ENCODE data around the gene SCO1. TPM values are rescaled to one million over a fixed set of nuclear protein-coding genes. Genes with fewer than 3 reads are reported as not detected.

The SCO1 gene
- total RNA-seq, 2 experiments from 2014 or later: 15.3 to 18.2 TPM

GRCh38 chr17:10718547-10718946, 21.2 kb upstream of the SCO1 start:
- H3K27me3 Mint-ChIP-seq: no peaks in the 10 kb centered on the region
- H3K4me1 ChIP-seq (ENCODE audit: insufficient read depth, low read length): no peaks in the 10 kb centered on the region
- TF ChIP-seq CTCF (IDR thresholded peaks at IDR 0.05): no peak
- DNase-seq (no peak), ATAC-seq (ENCODE audit: poor library complexity) (no peak)
- no peaks in the 10 kb centered on the region for H3K9me3 ChIP-seq (ENCODE audit: control insufficient read depth in 1 of 2, insufficient read depth in 1 of 2, low read length in 2 of 2)
- POLR2A ChIA-PET: interaction anchor here (1.6 kb wide), 1 partner anchor 18 kb away, joined by 5 read pairs; no protein-coding TSS in a partner anchor
- intact Hi-C loops (cut with DNase I, micrococcal nuclease): no loop called here
- no peaks in the 10 kb centered on the region for H3K36me3 ChIP-seq (ENCODE audit: insufficient read depth, low read length)
- peaks cover 33% of the 10 kb centered on the region for H3K36me3 Mint-ChIP-seq (ENCODE audit: low read depth)
- H3K27me3 ChIP-seq (ENCODE audit: control insufficient read depth in 1 of 2, insufficient read depth in 2 of 2, low read length in 2 of 2): no peaks in the 10 kb centered on the region
- H3K4me3 ChIP-seq (ENCODE audit: low read length): no peak overlapping the region
- peak overlapping the region; percentile 63 for H3K27ac Mint-ChIP-seq
- no peaks in the 10 kb centered on the region for H3K4me1 Mint-ChIP-seq (ENCODE audit: low read depth)
- H3K27ac ChIP-seq (ENCODE audit: low read depth in 1 of 2, low read length in 2 of 2): no peak overlapping the region
- CTCF ChIA-PET: no interaction called here
- H3K9me3 Mint-ChIP-seq: no peaks in the 10 kb centered on the region
- no peak overlapping the region for H3K4me3 Mint-ChIP-seq

- Histone ChIP-seq H3K27me3 (ENCODE audit: control insufficient read depth in 1 of 2, insufficient read depth in 2 of 2, low read length in 2 of 2) (no peaks in the 10 kb centered on the region), H3K4me3 (ENCODE audit: low read length) (no peak overlapping the region), H3K4me1 (ENCODE audit: insufficient read depth, low read length) (no peaks in the 10 kb centered on the region), H3K27ac (ENCODE audit: low read depth in 1 of 2, low read length in 2 of 2) (no peak overlapping the region), H3K36me3 (ENCODE audit: insufficient read depth, low read length) (peaks cover 16% of the 10 kb centered on the region), H3K9me3 (ENCODE audit: control insufficient read depth in 1 of 2, insufficient read depth in 1 of 2, low read length in 2 of 2) (no peaks in the 10 kb centered on the region)
- H3K27me3 Mint-ChIP-seq: no peaks in the 10 kb centered on the region
- H3K4me1 Mint-ChIP-seq (ENCODE audit: low read depth): no peaks in the 10 kb centered on the region
- DNase-seq: no peak
- intact Hi-C loops (cut with DNase I, micrococcal nuclease): no loop called here
- H3K9me3 Mint-ChIP-seq: no peaks in the 10 kb centered on the region
- peaks cover 51% of the 10 kb centered on the region for H3K36me3 Mint-ChIP-seq (ENCODE audit: low read depth)
- ChIA-PET POLR2A (no interaction called here), CTCF (no interaction called here)
- no peak for TF ChIP-seq CTCF (IDR thresholded peaks at IDR 0.05)
- H3K27ac Mint-ChIP-seq: peak overlapping the region; percentile 43
- no peak overlapping the region for H3K4me3 Mint-ChIP-seq
- no peak for ATAC-seq (ENCODE audit: poor library complexity)
Measured at GRCh38 chr17:10716218-10716617, 18.9 kb upstream of the SCO1 start.

GRCh38 chr17:10713318-10713717, 16.0 kb upstream of the SCO1 start:
- ChIA-PET CTCF (no interaction called here), POLR2A (no interaction called here)
- Histone ChIP-seq H3K4me3 (ENCODE audit: low read length) (no peak overlapping the region), H3K4me1 (ENCODE audit: insufficient read depth, low read length) (no peaks in the 10 kb centered on the region), H3K27ac (ENCODE audit: low read depth in 1 of 2, low read length in 2 of 2) (no peak overlapping the region), H3K9me3 (ENCODE audit: control insufficient read depth in 1 of 2, insufficient read depth in 1 of 2, low read length in 2 of 2) (no peaks in the 10 kb centered on the region), H3K27me3 (ENCODE audit: control insufficient read depth in 1 of 2, insufficient read depth in 2 of 2, low read length in 2 of 2) (no peaks in the 10 kb centered on the region), H3K36me3 (ENCODE audit: insufficient read depth, low read length) (peaks cover 44% of the 10 kb centered on the region)
- no peak for TF ChIP-seq CTCF (IDR thresholded peaks at IDR 0.05)
- intact Hi-C loops (cut with DNase I, micrococcal nuclease): no loop called here
- ATAC-seq (ENCODE audit: poor library complexity) (no peak), DNase-seq (no peak)
- no peaks in the 10 kb centered on the region for H3K9me3 Mint-ChIP-seq
- H3K4me3 Mint-ChIP-seq: no peak overlapping the region
- peaks cover 11% of the 10 kb centered on the region for H3K4me1 Mint-ChIP-seq (ENCODE audit: low read depth)
- H3K36me3 Mint-ChIP-seq (ENCODE audit: low read depth): peaks cover 73% of the 10 kb centered on the region
- H3K27me3 Mint-ChIP-seq: no peaks in the 10 kb centered on the region
- no peak overlapping the region for H3K27ac Mint-ChIP-seq

Data from CD4-positive, alpha-beta T cell (primary cell).